ENCODE data around the gene SLC7A6.

The SLC7A6 gene

DNA sequence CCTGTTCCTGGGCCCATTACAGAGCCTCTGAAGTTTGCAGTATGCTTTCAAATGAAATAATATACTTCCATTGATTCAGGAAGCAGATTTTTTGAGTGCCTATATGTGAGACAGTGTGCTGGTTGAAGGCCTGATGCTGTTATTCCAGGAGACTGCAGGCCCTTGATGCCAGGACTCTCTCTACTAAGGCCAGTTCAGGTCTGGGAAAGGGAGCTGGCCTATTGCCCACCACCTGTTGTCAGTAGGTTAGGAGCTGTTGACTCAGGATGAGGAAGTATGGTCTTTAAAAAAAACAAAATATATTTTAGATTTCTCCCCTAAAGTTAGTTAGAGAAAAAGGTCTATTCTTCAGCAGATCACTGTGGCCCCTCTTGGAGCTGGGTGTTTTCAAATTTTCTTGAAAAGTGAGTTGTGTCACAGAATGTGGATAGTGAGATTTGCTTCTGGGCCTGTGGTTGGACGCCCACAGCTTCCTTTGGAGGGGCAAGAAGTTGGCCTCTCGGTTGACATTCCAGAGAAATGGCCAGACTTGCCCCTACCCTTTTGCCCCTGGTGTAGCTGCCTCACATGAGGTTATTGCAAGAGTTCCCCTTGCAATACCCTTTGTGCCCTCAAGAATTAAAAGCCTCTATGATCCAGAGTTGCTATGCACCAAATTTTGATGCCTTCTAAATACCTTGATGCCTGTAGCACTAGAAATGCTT, 36.3 kb upstream of the SLC7A6 start:
- Histone ChIP-seq H3K27me3 (ENCODE audit: control insufficient read depth, insufficient read depth, low read length, poor library complexity, severe bottlenecking) (no peaks in the 10 kb centered on the region), H3K4me1 (ENCODE audit: control insufficient read depth, insufficient read depth, low read length) (no peaks in the 10 kb centered on the region), H3K36me3 (ENCODE audit: control insufficient read depth, insufficient read depth, low read length) (no peaks in the 10 kb centered on the region), H3K27ac (ENCODE audit: insufficient read depth, low read depth, low read length, poor library complexity, severe bottlenecking) (no peak overlapping the region), H3K4me3 (ENCODE audit: insufficient read depth, low read depth, low read length) (no peak overlapping the region), H3K9me3 (ENCODE audit: control insufficient read depth, low read length) (no peaks in the 10 kb centered on the region)
- 92 to 93% methylated on average over 2 of the region's 2 CpGs for WGBS, 2 experiments

DNA sequence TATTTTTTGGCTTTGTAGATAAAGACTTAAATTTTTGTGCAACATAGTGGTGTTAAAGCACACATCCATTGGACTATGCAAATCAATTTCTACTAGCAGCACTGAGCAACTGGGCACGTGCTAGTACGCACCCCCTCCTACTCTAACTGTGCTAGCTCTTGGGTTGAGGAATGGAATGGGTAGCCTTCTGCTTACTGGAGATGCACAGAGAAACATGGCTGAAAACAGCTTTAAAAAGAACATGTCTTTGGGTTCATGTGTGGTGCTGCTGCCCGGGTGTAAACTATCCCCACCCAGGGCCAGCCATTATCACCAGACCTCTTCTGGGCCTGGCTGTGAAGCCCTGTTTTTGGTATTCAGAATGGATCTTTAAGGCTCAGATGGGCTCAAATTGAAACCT, 35.7 kb upstream of the SLC7A6 start:
- Histone ChIP-seq H3K27me3 (ENCODE audit: control insufficient read depth, insufficient read depth, low read length, poor library complexity, severe bottlenecking) (peaks cover 4% of the 10 kb centered on the region), H3K9me3 (ENCODE audit: control insufficient read depth, low read length) (no peaks in the 10 kb centered on the region), H3K27ac (ENCODE audit: insufficient read depth, low read depth, low read length, poor library complexity, severe bottlenecking) (no peak overlapping the region), H3K36me3 (ENCODE audit: control insufficient read depth, insufficient read depth, low read length) (no peaks in the 10 kb centered on the region), H3K4me1 (ENCODE audit: control insufficient read depth, insufficient read depth, low read length) (no peaks in the 10 kb centered on the region), H3K4me3 (ENCODE audit: insufficient read depth, low read depth, low read length) (no peak overlapping the region)
- 98 to 100% methylated on average over 3 of the region's 3 CpGs for WGBS, 2 experiments

DNA sequence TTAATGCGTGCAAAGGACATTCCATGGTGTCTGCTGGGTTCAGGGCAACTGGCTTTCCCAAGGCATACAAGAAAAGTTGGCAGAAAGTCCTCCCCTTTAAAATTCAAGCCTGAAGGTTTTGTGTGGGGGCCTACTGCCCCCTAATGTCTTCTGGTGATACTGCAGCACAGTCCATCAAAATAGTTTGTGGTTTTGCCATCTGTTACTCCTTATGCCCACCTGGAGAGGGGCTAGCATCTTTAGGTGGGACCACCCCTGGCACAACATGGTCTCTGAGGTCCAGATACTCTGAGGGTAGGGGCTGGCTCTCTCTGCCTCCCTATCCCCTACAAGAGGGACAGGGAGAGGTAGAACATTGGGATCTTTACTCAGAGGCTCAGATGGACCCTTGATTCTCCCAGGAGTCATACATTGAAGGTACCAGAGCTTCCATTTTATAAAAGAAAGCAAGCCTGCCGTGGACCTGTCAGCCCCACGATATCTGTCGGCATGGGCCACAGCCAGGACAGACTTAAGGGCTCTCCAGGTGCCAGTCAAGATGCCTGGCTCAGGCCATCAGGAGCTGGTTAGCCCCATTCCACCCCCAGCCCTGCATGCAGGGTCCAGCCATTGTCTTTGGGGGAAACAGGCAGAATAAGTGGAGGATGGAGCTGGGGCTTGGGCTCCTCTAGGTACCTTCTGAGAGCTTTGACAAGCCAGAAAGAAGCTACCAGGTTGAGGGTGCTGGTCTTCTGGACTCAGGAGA, 34.7 kb upstream of the SLC7A6 start:
- Histone ChIP-seq H3K9me3 (ENCODE audit: control insufficient read depth, low read length) (no peaks in the 10 kb centered on the region), H3K36me3 (ENCODE audit: control insufficient read depth, insufficient read depth, low read length) (no peaks in the 10 kb centered on the region), H3K4me1 (ENCODE audit: control insufficient read depth, insufficient read depth, low read length) (peaks cover 2% of the 10 kb centered on the region), H3K4me3 (ENCODE audit: insufficient read depth, low read depth, low read length) (no peak overlapping the region), H3K27ac (ENCODE audit: insufficient read depth, low read depth, low read length, poor library complexity, severe bottlenecking) (no peak overlapping the region), H3K27me3 (ENCODE audit: control insufficient read depth, insufficient read depth, low read length, poor library complexity, severe bottlenecking) (peaks cover 14% of the 10 kb centered on the region)
- 78 to 81% methylated on average over 4 of the region's 4 CpGs for WGBS, 2 experiments

GRCh38 chr16:68230176-68230571, 34.2 kb upstream of the SLC7A6 start:
- H3K36me3 ChIP-seq (ENCODE audit: control insufficient read depth, insufficient read depth, low read length), result no peaks in the 10 kb centered on the region
- H3K27ac ChIP-seq (ENCODE audit: insufficient read depth, low read depth, low read length, poor library complexity, severe bottlenecking), result no peak overlapping the region
- H3K9me3 ChIP-seq (ENCODE audit: control insufficient read depth, low read length), result no peaks in the 10 kb centered on the region
- H3K27me3 ChIP-seq (ENCODE audit: control insufficient read depth, insufficient read depth, low read length, poor library complexity, severe bottlenecking), result peaks cover 20% of the 10 kb centered on the region
- 94 to 96% methylated on average over 9 of the region's 9 CpGs for WGBS, 2 experiments
- H3K4me3 ChIP-seq (ENCODE audit: insufficient read depth, low read depth, low read length), result no peak overlapping the region
- peaks cover 7% of the 10 kb centered on the region for H3K4me1 ChIP-seq (ENCODE audit: control insufficient read depth, insufficient read depth, low read length)

DNA sequence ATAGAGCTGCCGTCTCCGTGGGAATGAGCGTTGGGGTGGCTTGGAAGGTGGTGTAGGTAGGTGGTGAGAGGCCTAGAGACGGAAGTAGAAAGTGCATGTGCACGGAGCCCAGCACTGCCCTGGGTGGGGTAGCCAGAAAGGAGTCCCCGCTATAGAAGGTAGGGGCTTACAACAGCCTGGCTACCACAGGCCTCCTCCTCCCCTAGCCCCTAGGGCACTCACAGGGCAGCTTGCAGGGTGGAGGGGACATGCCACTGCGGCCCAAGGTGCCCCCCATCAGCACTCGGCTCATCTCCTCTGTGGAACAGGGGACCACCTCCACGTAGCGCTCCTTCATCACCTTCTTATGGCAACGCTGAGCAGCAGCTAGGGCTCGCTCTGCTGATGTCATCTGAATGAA, 33.4 kb upstream of the SLC7A6 start:
- no peak overlapping the region for H3K4me3 ChIP-seq (ENCODE audit: insufficient read depth, low read depth, low read length)
- no peaks in the 10 kb centered on the region for H3K9me3 ChIP-seq (ENCODE audit: control insufficient read depth, low read length)
- WGBS, 2 experiments, result 95 to 98% methylated on average over 12 of the region's 12 CpGs
- H3K36me3 ChIP-seq (ENCODE audit: control insufficient read depth, insufficient read depth, low read length), result no peaks in the 10 kb centered on the region
- peaks cover 11% of the 10 kb centered on the region for H3K4me1 ChIP-seq (ENCODE audit: control insufficient read depth, insufficient read depth, low read length)
- peaks cover 28% of the 10 kb centered on the region for H3K27me3 ChIP-seq (ENCODE audit: control insufficient read depth, insufficient read depth, low read length, poor library complexity, severe bottlenecking)
- no peak overlapping the region for H3K27ac ChIP-seq (ENCODE audit: insufficient read depth, low read depth, low read length, poor library complexity, severe bottlenecking)

DNA sequence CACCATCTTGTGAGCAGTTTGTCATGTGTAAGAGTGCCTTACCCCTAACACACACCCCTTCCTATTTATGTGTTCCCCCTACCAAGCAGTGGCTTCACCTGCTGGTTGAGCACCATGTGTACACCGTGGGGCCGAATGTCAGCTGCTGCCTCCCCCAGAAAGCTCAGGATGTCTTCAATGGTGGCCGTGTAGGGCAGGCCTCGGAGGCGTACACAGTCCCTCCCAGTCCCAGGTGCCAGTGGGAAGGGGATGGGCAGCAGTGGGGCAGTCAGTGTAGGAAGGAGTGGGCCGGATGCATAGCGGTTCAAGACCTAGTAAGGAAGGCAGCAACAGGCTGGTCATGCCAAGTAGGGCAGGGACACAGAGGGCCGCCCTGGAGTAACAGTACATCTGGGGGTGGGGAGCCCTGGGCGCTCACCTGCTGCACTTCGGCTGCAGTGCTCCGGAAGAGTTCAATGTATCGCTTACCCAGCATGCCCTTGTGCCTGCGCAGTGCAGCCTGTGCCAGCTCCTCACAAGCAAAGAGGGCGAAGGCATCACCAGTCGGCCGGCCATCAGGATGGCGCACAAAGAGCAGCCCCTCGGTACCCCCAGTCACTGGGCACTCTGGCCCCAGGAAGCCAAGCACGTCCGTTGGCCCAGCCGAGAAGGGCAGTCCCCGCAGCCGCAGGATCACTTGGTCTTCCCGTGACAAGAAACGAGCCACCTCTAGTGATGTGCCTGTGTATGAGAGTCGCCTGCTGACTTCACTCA, 32.8 kb upstream of the SLC7A6 start:
- H3K9me3 ChIP-seq (ENCODE audit: control insufficient read depth, low read length), result no peaks in the 10 kb centered on the region
- H3K4me3 ChIP-seq (ENCODE audit: insufficient read depth, low read depth, low read length), result no peak overlapping the region
- peaks cover 34% of the 10 kb centered on the region for H3K27me3 ChIP-seq (ENCODE audit: control insufficient read depth, insufficient read depth, low read length, poor library complexity, severe bottlenecking)
- WGBS, 2 experiments, result 95 to 96% methylated on average over 26 of the region's 26 CpGs
- H3K36me3 ChIP-seq (ENCODE audit: control insufficient read depth, insufficient read depth, low read length), result no peaks in the 10 kb centered on the region
- H3K4me1 ChIP-seq (ENCODE audit: control insufficient read depth, insufficient read depth, low read length), result peaks cover 16% of the 10 kb centered on the region
- H3K27ac ChIP-seq (ENCODE audit: insufficient read depth, low read depth, low read length, poor library complexity, severe bottlenecking), result no peak overlapping the region

GRCh38 chr16:68232335-68232734, 32.0 kb upstream of the SLC7A6 start:
- peaks cover 18% of the 10 kb centered on the region for H3K4me1 ChIP-seq (ENCODE audit: control insufficient read depth, insufficient read depth, low read length)
- no peak overlapping the region for H3K4me3 ChIP-seq (ENCODE audit: insufficient read depth, low read depth, low read length)
- WGBS, 2 experiments, result 93 to 95% methylated on average over 16 of the region's 16 CpGs
- no peaks in the 10 kb centered on the region for H3K9me3 ChIP-seq (ENCODE audit: control insufficient read depth, low read length)
- no peak overlapping the region for H3K27ac ChIP-seq (ENCODE audit: insufficient read depth, low read depth, low read length, poor library complexity, severe bottlenecking)
- no peaks in the 10 kb centered on the region for H3K36me3 ChIP-seq (ENCODE audit: control insufficient read depth, insufficient read depth, low read length)
- peaks cover 40% of the 10 kb centered on the region for H3K27me3 ChIP-seq (ENCODE audit: control insufficient read depth, insufficient read depth, low read length, poor library complexity, severe bottlenecking)

- H3K27ac ChIP-seq (ENCODE audit: insufficient read depth, low read depth, low read length, poor library complexity, severe bottlenecking), result no peak overlapping the region
- H3K27me3 ChIP-seq (ENCODE audit: control insufficient read depth, insufficient read depth, low read length, poor library complexity, severe bottlenecking), result peaks cover 40% of the 10 kb centered on the region
- H3K4me1 ChIP-seq (ENCODE audit: control insufficient read depth, insufficient read depth, low read length), result peaks cover 18% of the 10 kb centered on the region
- no peak overlapping the region for H3K4me3 ChIP-seq (ENCODE audit: insufficient read depth, low read depth, low read length)
- H3K36me3 ChIP-seq (ENCODE audit: control insufficient read depth, insufficient read depth, low read length), result no peaks in the 10 kb centered on the region
- H3K9me3 ChIP-seq (ENCODE audit: control insufficient read depth, low read length), result no peaks in the 10 kb centered on the region
- WGBS, 2 experiments, result 87 to 88% methylated on average over 5 of the region's 5 CpGs
Observed at GRCh38 chr16:68233085-68233834, 31.1 kb upstream of the SLC7A6 start.

- peaks cover 40% of the 10 kb centered on the region for H3K27me3 ChIP-seq (ENCODE audit: control insufficient read depth, insufficient read depth, low read length, poor library complexity, severe bottlenecking)
- WGBS, 2 experiments, result 94 to 96% methylated on average over 8 of the region's 8 CpGs
- no peak overlapping the region for H3K27ac ChIP-seq (ENCODE audit: insufficient read depth, low read depth, low read length, poor library complexity, severe bottlenecking)
- peaks cover 18% of the 10 kb centered on the region for H3K4me1 ChIP-seq (ENCODE audit: control insufficient read depth, insufficient read depth, low read length)
- H3K9me3 ChIP-seq (ENCODE audit: control insufficient read depth, low read length), result no peaks in the 10 kb centered on the region
- H3K36me3 ChIP-seq (ENCODE audit: control insufficient read depth, insufficient read depth, low read length), result no peaks in the 10 kb centered on the region
- no peak overlapping the region for H3K4me3 ChIP-seq (ENCODE audit: insufficient read depth, low read depth, low read length)
Observed at GRCh38 chr16:68233835-68234187, 30.5 kb upstream of the SLC7A6 start.

All from ectodermal cell (in vitro differentiated cells).